IMR-90 (cell line): ENCODE measurements around the gene APOE. TPM values are rescaled to one million over a fixed set of nuclear protein-coding genes. Genes with fewer than 3 reads are reported as not detected.

Source experiments
- ATAC-seq: fragments of 200-7000 bp; cut with Tn5 transposase; 2 replicates; pipeline ENCODE4 v1.9.1; 2020; ENCODE audit warnings: low read depth, mild to moderate bottlenecking, moderate library complexity
- BruUV-seq: library from RNA; stranded (reverse); fragments of 400-500 nt; replicated peaks from 2 replicates; lab custom pipeline; 2021; lab: Mats Ljungman, UMichigan
- CTCF ChIA-PET: fragments of 300-600 bp; formaldehyde crosslinking; extraction: SDS; loops from one replicate; lab custom pipeline; 2021; ENCODE audit warnings: antibody characterized with exemption; lab: Yijun Ruan, JAX
- POLR2A ChIA-PET: fragments of 300-600 bp; sonication (Branson Sonifier 250); formaldehyde crosslinking; loops from one replicate; lab custom pipeline; 2022; ENCODE audit warnings: antibody characterized with exemption; ENCODE audit not compliant: unreplicated experiment; lab: Charles Lee
- DNase-seq: peaks from one replicate; pipeline ENCODE4 v3.0.0; 2013
- H2AFZ ChIP-seq: replicated peaks from 2 replicates; pipeline ENCODE3; 2013; ENCODE audit warnings: low read length, mild to moderate bottlenecking; ENCODE audit not compliant: poor library complexity
- H2AK5ac ChIP-seq: 2 replicates; pipeline ENCODE4 v1.6.1; 2013; ENCODE audit warnings: low read depth, low read length, inconsistent platforms
- H2AK9ac ChIP-seq: replicated peaks from 2 replicates; pipeline ENCODE3; 2013; ENCODE audit warnings: mild to moderate bottlenecking, low read depth, low read length, moderate library complexity; ENCODE audit not compliant: poor library complexity
- H2BK120ac ChIP-seq: 2 replicates; pipeline ENCODE4 v1.6.1; 2013; ENCODE audit warnings: low read depth, low read length, inconsistent platforms
- H2BK15ac ChIP-seq: 3 replicates; pipeline ENCODE4 v1.6.1; 2013; ENCODE audit warnings: low read depth, low read length, inconsistent platforms
- H2BK20ac ChIP-seq: 2 replicates; pipeline ENCODE4 v1.6.1; 2013; ENCODE audit warnings: low read depth, mild to moderate bottlenecking, inconsistent platforms, low read length, moderate library complexity
- H2BK5ac ChIP-seq: 2 replicates; pipeline ENCODE4 v1.6.1; 2013; ENCODE audit warnings: mild to moderate bottlenecking, low read depth, low read length, inconsistent platforms; ENCODE audit not compliant: poor library complexity, severe bottlenecking
- H3K14ac ChIP-seq: replicated peaks from 2 replicates; pipeline ENCODE4 v1.6.1; 2013; ENCODE audit warnings: low read depth, low read length, inconsistent platforms
- H3K18ac ChIP-seq: 2 replicates; pipeline ENCODE4 v1.6.1; 2013; ENCODE audit warnings: low read depth, low read length, control low read depth
- H3K23ac ChIP-seq: 2 replicates; pipeline ENCODE4 v1.6.1; 2013; ENCODE audit warnings: low read depth, low read length, inconsistent platforms
- H3K27ac ChIP-seq: 2 replicates; pipeline ENCODE4 v1.5.1; 2013; ENCODE audit warnings: mild to moderate bottlenecking, control low read depth, low read length; ENCODE audit not compliant: insufficient read depth
- H3K27me3 ChIP-seq: 2 replicates; pipeline ENCODE4 v1.6.1; 2013; ENCODE audit warnings: low read length; ENCODE audit not compliant: control insufficient read depth, insufficient read depth
- H3K36me3 ChIP-seq: 2 replicates; pipeline ENCODE4 v1.6.1; 2013; ENCODE audit warnings: low read length, mixed read lengths; ENCODE audit not compliant: control insufficient read depth, insufficient read depth
- H3K4ac ChIP-seq: 2 replicates; pipeline ENCODE4 v1.6.1; 2013; ENCODE audit warnings: low read depth, low read length, inconsistent platforms
- H3K4me1 ChIP-seq: 2 replicates; pipeline ENCODE4 v1.6.1; 2013; ENCODE audit warnings: low read length, mixed read lengths; ENCODE audit not compliant: control insufficient read depth, insufficient read depth
- H3K4me2 ChIP-seq: 2 replicates; pipeline ENCODE4 v1.6.1; 2013; ENCODE audit warnings: low read depth, mild to moderate bottlenecking, control low read depth, low read length, moderate library complexity
- H3K4me3 ChIP-seq: 2 replicates; pipeline ENCODE4 v1.5.1; 2013; ENCODE audit warnings: low read depth, mild to moderate bottlenecking, control low read depth, low read length, moderate library complexity; ENCODE audit not compliant: insufficient read depth
- H3K56ac ChIP-seq: 2 replicates; pipeline ENCODE4 v1.6.1; 2013; ENCODE audit warnings: low read length, inconsistent platforms; ENCODE audit not compliant: insufficient read depth; ENCODE audit errors: extremely low read depth
- H3K79me1 ChIP-seq, 2 experiments: 2 replicates each; pipeline ENCODE4 v1.6.1; 2013; ENCODE audit warnings: low read length in 2 of 2, inconsistent platforms in 1 of 2, low read depth in 1 of 2
- H3K9ac ChIP-seq: 2 replicates; pipeline ENCODE4 v1.6.1; 2013; ENCODE audit warnings: low read depth, low read length, control low read depth
- H3K9me1 ChIP-seq: 2 replicates; pipeline ENCODE4 v1.6.1; 2013; ENCODE audit warnings: low read length, inconsistent platforms; ENCODE audit not compliant: insufficient read depth
- H3K9me3 ChIP-seq: 2 replicates; pipeline ENCODE4 v1.6.1; 2013; ENCODE audit warnings: low read length; ENCODE audit not compliant: control insufficient read depth, insufficient read depth
- H4K20me1 ChIP-seq: 2 replicates; pipeline ENCODE4 v1.6.1; 2013; ENCODE audit warnings: low read length, inconsistent platforms; ENCODE audit not compliant: insufficient read depth
- H4K5ac ChIP-seq: 2 replicates; pipeline ENCODE4 v1.6.1; 2013; ENCODE audit warnings: mild to moderate bottlenecking, low read depth, low read length, control low read depth
- H4K8ac ChIP-seq, 2 experiments: 2 replicates each; pipeline ENCODE4 v1.6.1; 2013; ENCODE audit warnings: low read depth in 2 of 2, low read length in 2 of 2, control low read depth in 1 of 2, inconsistent platforms in 1 of 2
- H4K91ac ChIP-seq: 2 replicates; pipeline ENCODE4 v1.6.1; 2013; ENCODE audit warnings: low read depth, low read length, inconsistent platforms; ENCODE audit not compliant: insufficient read depth
- CTCF ChIP-seq: conservative IDR thresholded peaks from 2 replicates; pipeline ENCODE4 v1.5.1; 2012; ENCODE audit warnings: mild to moderate bottlenecking, low read depth, low read length, improper control_type of control experiment
- FOS ChIP-seq: fragments of 150-350 bp; IDR thresholded peaks from 2 replicates; pipeline ENCODE4 v1.6.1; 2016; ENCODE audit warnings: low read depth, low read length
- SMC3 ChIP-seq: fragments of 150-350 bp; IDR thresholded peaks from 2 replicates; pipeline ENCODE4 v1.6.1; 2016; ENCODE audit warnings: low read depth, mild to moderate bottlenecking, antibody characterized with exemption, low read length, moderate library complexity
- WGBS, 2 experiments: methylation state at CpG; one replicate each; pipeline versions ENCODE4 v1.1.5 to v1.1.7; 2013; ENCODE audit warnings: missing lambda C conversion rate in 2 of 2; ENCODE audit not compliant: insufficient read length in 1 of 2; ENCODE audit errors: extremely low coverage in 2 of 2; 5-methylcytosine and 5-hydroxymethylcytosine counted together
- dilution Hi-C: fragments of 300-500 bp; cut with HindIII; formaldehyde crosslinking; loops from one replicate; pipeline ENCODE4 v1.14.3; 2018; ENCODE audit warnings: low sequenced_read_pairs; ENCODE audit not compliant: unreplicated experiment
- in situ Hi-C: fragments of 300-500 bp; cut with MboI; formaldehyde crosslinking; loops from 3 replicates; pipeline ENCODE4 v1.14.3; 2019; ENCODE audit warnings: low sequenced_read_pairs, inconsistent platforms, mixed read lengths
- intact Hi-C: fragments of 100-400 bp; cut with micrococcal nuclease; formaldehyde crosslinking; loops from 2 replicates; pipeline ENCODE4 v1.10.0; 2022
- polyA plus RNA-seq, 3 experiments: library from polyadenylated mRNA; depleted of rRNA; stranded (reverse); fragments of >200 nt; gene quantifications; 2 replicates each; pipeline ENCODE4 v1.2.3, GENCODE V29; 2012; ENCODE audit warnings: low replicate concordance in 1 of 3
- total RNA-seq: library from RNA; depleted of rRNA; stranded (reverse); fragments of >200 nt; gene quantifications from 2 replicates; pipeline ENCODE4 v1.2.3, GENCODE V29; 2012

Gene APOE
- total and polyA plus RNA-seq, 2 of the 4 experiments (the other 2 are of a cell fraction): 0.18 to 2.0 TPM

- TF ChIP-seq FOS: no peak
Observed at GRCh38 chr19:44879309-44880065, 26.1 kb upstream of the APOE start (continued).

GRCh38 chr19:44882063-44882462 is 23.5 kb upstream of the APOE start:
- no TSS peak for BruUV-seq

More at GRCh38 chr19:44882063-44882462, 23.5 kb upstream of the APOE start:
- H3K27ac ChIP-seq: no peak overlapping the region
- ATAC-seq (no peak), DNase-seq (no peak)
- ChIA-PET CTCF (no interaction called here), POLR2A (no interaction called here)
- no peak overlapping the region for H4K8ac ChIP-seq
- H3K18ac ChIP-seq: no peak overlapping the region
- H2BK15ac ChIP-seq: no peak overlapping the region
- TF ChIP-seq SMC3: no peak
- no peak for TF ChIP-seq CTCF
- H2BK5ac ChIP-seq: no peak overlapping the region
- H3K23ac ChIP-seq: no peak overlapping the region
- H2BK120ac ChIP-seq: no peak overlapping the region
- dilution Hi-C loops: no loop called here
- H3K27me3 ChIP-seq: no peaks in the 10 kb centered on the region
- no peaks in the 10 kb centered on the region; the same call in 1 of the 2 replicates for H4K20me1 ChIP-seq
- no peak overlapping the region for H2AK5ac ChIP-seq
- no peak overlapping the region for H2AFZ ChIP-seq
- intact Hi-C loops: no loop called here
- WGBS, 2 experiments: no CpG with 5 or more reads among the region's 15 CpGs
- H3K4me1 ChIP-seq: 0 out of 2 replicates have a peak, but pooled peaks cover 1% of the 10 kb centered on the region
- H3K36me3 ChIP-seq: peaks cover 55% of the 10 kb centered on the region
- H3K9ac ChIP-seq: no peak overlapping the region
- no peak overlapping the region for H2AK9ac ChIP-seq
- peaks cover 8% of the 10 kb centered on the region; the same call in 1 of the 2 replicates for H3K9me1 ChIP-seq
- no peak overlapping the region for H3K4me2 ChIP-seq
- no peaks in the 10 kb centered on the region for H3K9me3 ChIP-seq
- no peak overlapping the region for H3K56ac ChIP-seq
- in situ Hi-C loops: no loop called here
- peaks cover 12 to 45% of the 10 kb centered on the region in 2 experiments for H3K79me1 ChIP-seq
- H3K4ac ChIP-seq: no peak overlapping the region
- no peak overlapping the region for H4K5ac ChIP-seq
- no peak overlapping the region for H3K14ac ChIP-seq
- H3K4me3 ChIP-seq: no peak overlapping the region
- no peak overlapping the region for H4K91ac ChIP-seq
- no peak overlapping the region for H2BK20ac ChIP-seq
